Fibroblast of mammary gland (primary cell): ENCODE measurements around the gene COL21A1.
A peak's percentile ranks its signal among the peaks of the same experiment; 100 is the strongest.

Source experiments
- DNase-seq: peaks from one replicate; pipeline ENCODE4 v3.0.0-alpha.2; 2010; ENCODE audit warnings: low read depth
- H3K4me3 ChIP-seq: 2 replicates; pipeline ENCODE4 v1.5.1; 2011; ENCODE audit warnings: low read depth, mild to moderate bottlenecking, low read length, moderate library complexity; ENCODE audit not compliant: control insufficient read depth
- TF ChIP-seq, protein P1 (sequence below): conservative IDR thresholded peaks from 2 replicates; pipeline ENCODE4 v1.5.1; 2011; ENCODE audit warnings: low read depth, low read length, inconsistent platforms; ENCODE audit not compliant: control insufficient read depth, insufficient read depth

COL21A1 gene

DNA sequence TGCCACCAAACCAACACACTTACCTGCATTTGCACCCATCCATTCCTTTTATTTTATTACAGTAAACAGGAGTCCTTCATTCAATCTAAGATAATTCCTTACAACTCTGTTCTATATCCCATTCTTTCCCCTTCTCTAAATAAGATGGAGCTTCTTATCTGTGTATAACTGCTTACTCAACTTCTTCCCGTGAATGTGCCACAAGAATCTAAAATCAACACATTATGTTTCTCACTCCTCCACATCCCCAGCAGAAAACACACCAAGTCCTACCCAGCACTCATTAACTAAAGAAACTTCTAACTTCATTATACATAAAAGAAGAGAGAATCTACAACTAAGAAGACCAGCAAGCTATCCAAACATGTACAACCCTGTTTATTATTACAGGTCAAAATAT lies 141.1 kb downstream of the COL21A1 start:
- DNase-seq = no peak
- TF ChIP-seq, protein P1, sequence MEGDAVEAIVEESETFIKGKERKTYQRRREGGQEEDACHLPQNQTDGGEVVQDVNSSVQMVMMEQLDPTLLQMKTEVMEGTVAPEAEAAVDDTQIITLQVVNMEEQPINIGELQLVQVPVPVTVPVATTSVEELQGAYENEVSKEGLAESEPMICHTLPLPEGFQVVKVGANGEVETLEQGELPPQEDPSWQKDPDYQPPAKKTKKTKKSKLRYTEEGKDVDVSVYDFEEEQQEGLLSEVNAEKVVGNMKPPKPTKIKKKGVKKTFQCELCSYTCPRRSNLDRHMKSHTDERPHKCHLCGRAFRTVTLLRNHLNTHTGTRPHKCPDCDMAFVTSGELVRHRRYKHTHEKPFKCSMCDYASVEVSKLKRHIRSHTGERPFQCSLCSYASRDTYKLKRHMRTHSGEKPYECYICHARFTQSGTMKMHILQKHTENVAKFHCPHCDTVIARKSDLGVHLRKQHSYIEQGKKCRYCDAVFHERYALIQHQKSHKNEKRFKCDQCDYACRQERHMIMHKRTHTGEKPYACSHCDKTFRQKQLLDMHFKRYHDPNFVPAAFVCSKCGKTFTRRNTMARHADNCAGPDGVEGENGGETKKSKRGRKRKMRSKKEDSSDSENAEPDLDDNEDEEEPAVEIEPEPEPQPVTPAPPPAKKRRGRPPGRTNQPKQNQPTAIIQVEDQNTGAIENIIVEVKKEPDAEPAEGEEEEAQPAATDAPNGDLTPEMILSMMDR = no peak
- no peak overlapping the region for H3K4me3 ChIP-seq

- TF ChIP-seq, protein P1 = no peak
- no peak overlapping the region for H3K4me3 ChIP-seq
- DNase-seq = no peak
Observed at GRCh38 chr6:56104591-56104990, 142.8 kb downstream of the COL21A1 start.

GRCh38 chr6:56102216-56102615 lies 145.2 kb downstream of the COL21A1 start:
- TF ChIP-seq, protein P1 = no peak
- no peak overlapping the region for H3K4me3 ChIP-seq
- peak; percentile 36 for DNase-seq

- TF ChIP-seq, protein P1 = no peak
Observed at GRCh38 chr6:56101141-56101553, 146.2 kb downstream of the COL21A1 start.

DNA sequence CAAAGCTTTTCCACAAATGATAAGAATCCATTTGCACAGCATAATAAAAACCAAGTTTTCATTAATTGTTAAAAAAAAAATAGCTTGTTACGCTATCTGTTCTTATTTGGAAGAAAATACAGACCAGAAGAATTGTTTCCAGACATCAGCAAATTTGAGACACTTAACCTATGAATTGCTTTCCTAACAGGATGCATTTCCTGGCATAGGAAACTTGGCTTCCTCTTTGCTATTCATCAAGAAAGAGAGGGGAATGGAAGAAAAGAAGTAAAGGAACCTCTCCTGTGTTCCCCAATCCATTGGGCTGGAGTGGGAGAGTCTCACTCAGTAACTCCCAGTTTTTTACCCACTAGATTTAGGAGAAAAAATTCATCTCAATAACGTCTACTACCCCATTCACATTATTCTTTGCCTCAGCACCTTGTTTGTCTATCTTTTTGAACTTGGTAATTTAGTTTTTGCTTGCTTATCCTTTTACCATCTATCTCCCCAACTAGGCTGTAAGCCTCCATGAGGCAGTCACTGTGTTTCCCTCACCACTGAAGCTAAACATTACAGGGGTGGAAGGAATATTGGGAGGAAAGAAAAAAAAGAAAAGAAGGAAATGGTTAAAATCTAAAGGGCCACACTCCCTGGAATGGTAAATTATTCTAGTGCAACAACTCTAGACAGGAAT lies 150.3 kb downstream of the COL21A1 start:
- H3K4me3 ChIP-seq = no peak overlapping the region
- DNase-seq = peak; percentile 28
- TF ChIP-seq, protein P1 = no peak

More at GRCh38 chr6:56101141-56101553, 146.2 kb downstream of the COL21A1 start:
- no peak overlapping the region for H3K4me3 ChIP-seq
- peak; percentile 98 for DNase-seq

DNA sequence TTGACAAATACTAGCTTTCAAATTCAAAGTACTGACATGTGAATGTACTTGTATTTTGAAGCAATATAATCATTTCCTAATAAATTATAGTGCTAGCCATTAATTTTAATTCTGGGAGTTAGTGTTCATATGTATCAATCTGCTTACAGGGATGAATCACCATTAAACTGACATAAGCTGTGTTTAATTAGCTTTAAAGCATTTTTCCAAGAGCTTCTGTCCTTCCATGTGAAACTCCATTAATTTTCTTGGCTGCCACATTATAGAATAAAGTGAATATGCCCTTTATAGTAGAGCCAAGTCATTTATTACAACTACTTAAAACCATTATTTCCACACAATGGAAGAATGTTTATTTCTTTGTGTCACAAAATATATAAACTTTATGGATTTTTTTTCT lies 150.8 kb downstream of the COL21A1 start:
- H3K4me3 ChIP-seq = no peak overlapping the region
- DNase-seq = peak; percentile 22
- TF ChIP-seq, protein P1 = no peak
